Endothelial cell of umbilical vein (primary cell): ENCODE data around the gene ATG7.

Source experiments
- EZH2 ChIP-seq: IDR thresholded peaks from 2 replicates; pipeline ENCODE4 v1.6.1; 2012; ENCODE audit warnings: borderline replicate concordance, low read depth, mild to moderate bottlenecking, moderate library complexity, low read length, inconsistent platforms; ENCODE audit not compliant: severe bottlenecking
- JUN ChIP-seq: IDR thresholded peaks from 2 replicates; pipeline ENCODE4 v1.6.1; 2011; ENCODE audit warnings: borderline replicate concordance, low read depth; ENCODE audit not compliant: insufficient read length, insufficient read depth
- POLR2A ChIP-seq: IDR thresholded peaks from 2 replicates; pipeline ENCODE4 v1.6.1; 2012; ENCODE audit warnings: low read depth, mild to moderate bottlenecking, control low read depth, low read length
- POLR2AphosphoS5 ChIP-seq: IDR thresholded peaks from 2 replicates; pipeline ENCODE4 v1.6.1; 2012; ENCODE audit warnings: low read depth, mild to moderate bottlenecking, control low read depth, low read length, moderate library complexity; ENCODE audit not compliant: insufficient read depth
- TF ChIP-seq, protein P1 (sequence below), 2 donors: IDR thresholded peaks; 1 replicate in 1 of 2; 2 replicates in 1 of 2; pipeline ENCODE4 v1.5.1; 2011; ENCODE audit warnings: low read length in 2 of 2, mild to moderate bottlenecking in 2 of 2, moderate library complexity in 2 of 2, control low read depth in 1 of 2, inconsistent platforms in 1 of 2, low read depth in 1 of 2; ENCODE audit not compliant: insufficient read depth in 1 of 2; ENCODE audit errors: extremely low read depth in 1 of 2

- TF ChIP-seq, protein P1, sequence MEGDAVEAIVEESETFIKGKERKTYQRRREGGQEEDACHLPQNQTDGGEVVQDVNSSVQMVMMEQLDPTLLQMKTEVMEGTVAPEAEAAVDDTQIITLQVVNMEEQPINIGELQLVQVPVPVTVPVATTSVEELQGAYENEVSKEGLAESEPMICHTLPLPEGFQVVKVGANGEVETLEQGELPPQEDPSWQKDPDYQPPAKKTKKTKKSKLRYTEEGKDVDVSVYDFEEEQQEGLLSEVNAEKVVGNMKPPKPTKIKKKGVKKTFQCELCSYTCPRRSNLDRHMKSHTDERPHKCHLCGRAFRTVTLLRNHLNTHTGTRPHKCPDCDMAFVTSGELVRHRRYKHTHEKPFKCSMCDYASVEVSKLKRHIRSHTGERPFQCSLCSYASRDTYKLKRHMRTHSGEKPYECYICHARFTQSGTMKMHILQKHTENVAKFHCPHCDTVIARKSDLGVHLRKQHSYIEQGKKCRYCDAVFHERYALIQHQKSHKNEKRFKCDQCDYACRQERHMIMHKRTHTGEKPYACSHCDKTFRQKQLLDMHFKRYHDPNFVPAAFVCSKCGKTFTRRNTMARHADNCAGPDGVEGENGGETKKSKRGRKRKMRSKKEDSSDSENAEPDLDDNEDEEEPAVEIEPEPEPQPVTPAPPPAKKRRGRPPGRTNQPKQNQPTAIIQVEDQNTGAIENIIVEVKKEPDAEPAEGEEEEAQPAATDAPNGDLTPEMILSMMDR (IDR thresholded peaks at IDR 0.05; ENCODE audit: extremely low read depth in 1 of 2, insufficient read depth in 1 of 2, low read depth in 1 of 2, low read length in 2 of 2): no peak
- TF ChIP-seq POLR2A: no peak
- TF ChIP-seq EZH2: no peak
- no peak for TF ChIP-seq POLR2AphosphoS5
- TF ChIP-seq JUN: no peak
Measured at GRCh38 chr3:11385326-11385725, 113.1 kb downstream of the ATG7 start.
